Measurements from ENCODE around the gene NUDT16.

NUDT16 gene

DNA sequence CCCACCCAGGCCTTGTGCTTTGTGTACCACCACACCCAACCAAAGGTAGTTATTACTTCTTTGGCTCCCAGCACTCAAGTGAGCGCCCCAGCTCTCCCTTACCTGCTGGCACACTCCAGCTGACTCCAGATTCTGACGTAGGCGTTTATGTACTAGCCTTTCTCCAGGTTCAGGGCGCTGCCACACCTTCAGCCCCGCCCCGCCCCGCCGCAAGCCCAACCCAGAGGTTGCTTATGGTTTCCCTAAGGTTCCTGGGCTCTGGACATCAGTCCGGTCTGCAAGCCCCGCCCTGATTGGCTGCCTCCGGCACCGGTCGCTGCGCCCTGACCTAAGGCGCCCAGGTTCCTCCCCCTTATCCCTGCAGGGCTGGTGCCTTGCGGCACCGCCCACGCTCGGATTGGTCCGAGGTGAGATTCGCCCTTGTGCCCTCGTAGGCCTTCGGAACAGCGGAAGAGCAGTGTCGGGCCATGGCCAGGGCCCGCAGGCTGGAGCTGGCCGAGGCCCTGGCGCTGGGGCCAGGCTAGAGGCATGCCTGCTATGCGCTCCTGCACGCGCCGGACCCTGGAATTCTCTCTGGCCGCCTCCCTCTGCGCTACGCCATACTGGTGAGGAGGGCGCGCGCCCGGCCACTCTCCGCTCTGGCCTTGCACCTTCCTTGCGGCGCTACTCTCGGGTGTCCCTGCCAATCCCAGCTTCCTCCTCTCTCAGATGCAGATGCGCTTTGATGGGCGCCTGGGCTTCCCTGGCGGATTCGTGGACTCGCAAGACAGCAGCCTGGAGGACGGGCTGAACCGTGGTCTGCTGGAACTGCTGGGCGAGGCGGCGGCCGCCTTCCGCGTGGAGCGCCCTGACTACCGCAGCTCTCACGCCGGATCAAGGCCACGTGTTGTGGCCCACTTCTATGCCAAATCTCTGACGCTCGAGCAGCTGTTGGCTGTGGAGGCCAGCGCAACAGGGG, 19.8 kb upstream of the NUDT16 start:
- H3K4me3 ChIP-seq (ENCODE audit: low read depth, low read length), result peak overlapping the region; percentile 71
- TF ChIP-seq, protein P1, sequence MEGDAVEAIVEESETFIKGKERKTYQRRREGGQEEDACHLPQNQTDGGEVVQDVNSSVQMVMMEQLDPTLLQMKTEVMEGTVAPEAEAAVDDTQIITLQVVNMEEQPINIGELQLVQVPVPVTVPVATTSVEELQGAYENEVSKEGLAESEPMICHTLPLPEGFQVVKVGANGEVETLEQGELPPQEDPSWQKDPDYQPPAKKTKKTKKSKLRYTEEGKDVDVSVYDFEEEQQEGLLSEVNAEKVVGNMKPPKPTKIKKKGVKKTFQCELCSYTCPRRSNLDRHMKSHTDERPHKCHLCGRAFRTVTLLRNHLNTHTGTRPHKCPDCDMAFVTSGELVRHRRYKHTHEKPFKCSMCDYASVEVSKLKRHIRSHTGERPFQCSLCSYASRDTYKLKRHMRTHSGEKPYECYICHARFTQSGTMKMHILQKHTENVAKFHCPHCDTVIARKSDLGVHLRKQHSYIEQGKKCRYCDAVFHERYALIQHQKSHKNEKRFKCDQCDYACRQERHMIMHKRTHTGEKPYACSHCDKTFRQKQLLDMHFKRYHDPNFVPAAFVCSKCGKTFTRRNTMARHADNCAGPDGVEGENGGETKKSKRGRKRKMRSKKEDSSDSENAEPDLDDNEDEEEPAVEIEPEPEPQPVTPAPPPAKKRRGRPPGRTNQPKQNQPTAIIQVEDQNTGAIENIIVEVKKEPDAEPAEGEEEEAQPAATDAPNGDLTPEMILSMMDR (IDR thresholded peaks at IDR 0.05; ENCODE audit: borderline replicate concordance, insufficient read depth, low read depth, low read length), result no peak

DNA sequence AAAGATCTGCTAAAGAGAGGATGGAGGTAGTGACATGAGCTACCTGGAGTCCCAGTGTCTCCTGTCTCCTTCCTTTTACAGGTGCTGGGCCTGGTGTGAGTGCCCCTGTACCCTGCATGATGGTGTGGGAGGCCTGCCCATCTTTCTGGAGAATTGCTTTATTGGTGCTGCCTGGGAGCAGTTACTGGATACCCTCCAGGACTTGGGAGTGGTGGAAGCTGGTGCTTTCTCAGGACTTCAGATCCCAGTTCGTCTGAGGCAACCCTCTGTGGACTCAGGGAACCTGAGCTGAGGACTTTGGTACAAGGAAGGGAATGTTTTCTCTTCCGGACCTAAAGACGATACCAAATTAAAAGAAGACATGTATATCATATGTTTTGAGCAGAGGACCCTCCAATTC, 18.3 kb upstream of the NUDT16 start:
- TF ChIP-seq, protein P1 (IDR thresholded peaks at IDR 0.05; ENCODE audit: borderline replicate concordance, insufficient read depth, low read depth, low read length), result no peak
- H3K4me3 ChIP-seq (ENCODE audit: low read depth, low read length), result no peak overlapping the region

DNA sequence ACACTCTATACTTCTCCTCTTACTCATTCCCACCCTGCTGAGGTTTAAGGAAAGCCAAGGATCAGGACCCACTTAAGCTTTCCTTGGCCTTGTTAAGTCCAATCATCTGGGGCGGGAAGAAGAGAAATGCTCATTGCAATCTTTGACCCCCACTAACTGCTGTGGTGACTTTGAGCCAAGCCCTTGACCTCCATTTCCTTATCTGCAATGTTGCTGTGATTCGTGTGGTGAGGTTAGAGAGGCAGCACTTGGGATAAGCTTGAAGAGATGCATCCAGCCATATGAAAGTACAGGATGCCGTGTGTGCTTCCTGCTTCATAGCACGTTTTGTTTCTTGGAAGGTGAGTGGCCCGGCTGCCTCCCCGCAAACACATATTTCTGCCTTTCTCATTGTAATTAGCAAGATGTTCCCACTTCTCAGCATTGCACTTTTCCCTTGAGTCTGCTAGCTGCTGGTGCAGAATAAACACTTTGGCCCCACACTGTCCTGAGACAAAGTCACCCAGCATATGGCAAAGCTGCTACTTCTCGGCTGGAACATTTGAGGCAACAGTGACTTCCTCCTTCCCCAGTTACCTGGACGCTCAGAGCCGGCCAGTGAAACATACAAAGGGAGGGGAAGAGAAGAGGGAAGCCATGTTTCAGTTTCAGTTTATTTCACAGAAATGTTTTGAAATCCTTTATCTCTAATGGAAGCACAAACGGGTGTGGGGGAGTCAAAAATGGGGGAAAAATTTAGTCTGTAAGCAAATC, 10.5 kb upstream of the NUDT16 start:
- TF ChIP-seq, protein P1 (IDR thresholded peaks at IDR 0.05; ENCODE audit: borderline replicate concordance, insufficient read depth, low read depth, low read length), result no peak
- no peak overlapping the region for H3K4me3 ChIP-seq (ENCODE audit: low read depth, low read length)

GRCh38 chr3:131371688-131372066, 9.9 kb upstream of the NUDT16 start:
- TF ChIP-seq, protein P1 (IDR thresholded peaks at IDR 0.05; ENCODE audit: borderline replicate concordance, insufficient read depth, low read depth, low read length), result no peak

GRCh38 chr3:131374741-131375140, 6.8 kb upstream of the NUDT16 start:
- TF ChIP-seq, protein P1 (IDR thresholded peaks at IDR 0.05; ENCODE audit: borderline replicate concordance, insufficient read depth, low read depth, low read length), result no peak
- H3K4me3 ChIP-seq (ENCODE audit: low read depth, low read length), result no peak overlapping the region

More at GRCh38 chr3:131371688-131372066, 9.9 kb upstream of the NUDT16 start:
- no peak overlapping the region for H3K4me3 ChIP-seq (ENCODE audit: low read depth, low read length)

DNA sequence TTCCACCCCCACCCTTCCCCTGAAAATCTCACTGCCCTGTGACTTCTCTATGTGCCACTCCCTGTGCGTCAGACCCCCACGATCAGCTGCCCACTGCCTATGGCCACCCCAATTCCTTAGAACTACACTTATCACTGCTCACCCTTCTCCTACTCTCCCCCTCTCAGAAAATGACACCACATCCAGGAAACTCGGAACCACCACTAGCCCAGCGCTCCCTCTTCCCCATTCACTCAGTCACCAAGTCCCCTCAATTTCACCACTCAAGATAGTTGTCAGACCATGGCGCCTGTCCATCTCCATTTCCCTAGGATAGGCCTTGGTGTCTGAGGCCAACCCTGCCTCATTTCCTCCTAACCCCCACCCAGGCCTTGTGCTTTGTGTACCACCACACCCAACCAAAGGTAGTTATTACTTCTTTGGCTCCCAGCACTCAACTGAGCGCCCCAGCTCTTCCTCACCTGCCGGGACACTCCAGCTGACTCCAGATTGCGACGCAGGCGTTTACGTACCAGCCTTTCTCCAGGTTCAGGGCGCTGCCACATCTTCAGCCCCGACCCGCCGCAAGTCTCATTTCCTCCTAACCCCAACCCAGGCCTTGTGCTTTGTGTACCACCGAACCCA, 641 bp upstream of the NUDT16 start:
- peak overlapping the region; percentile 65 for H3K4me3 ChIP-seq (ENCODE audit: low read depth, low read length)

GRCh38 chr3:131386429-131387165, 5.0 kb downstream of the NUDT16 start:
- TF ChIP-seq, protein P1 (IDR thresholded peaks at IDR 0.05; ENCODE audit: borderline replicate concordance, insufficient read depth, low read depth, low read length), result no peak
- no peak overlapping the region for H3K4me3 ChIP-seq (ENCODE audit: low read depth, low read length)

Data from GM12875 (cell line).